H1 (cell line): ENCODE results near the gene ZNF711.

Source experiments
- BCL11A ChIP-seq, 2 experiments: IDR thresholded peaks; one replicate each; pipeline ENCODE4 v1.6.1; 2011; ENCODE audit warnings: low read depth in 2 of 2, low read length in 2 of 2, mild to moderate bottlenecking in 2 of 2
- CREB1 ChIP-seq: IDR thresholded peaks from 2 replicates; pipeline ENCODE4 v1.6.1; 2012; ENCODE audit warnings: inconsistent platforms
- RNF2 ChIP-seq: fragments of 200-900, 300-1000 bp; sonication (generic); IDR thresholded peaks from 2 replicates; pipeline ENCODE4 v1.7.1; 2016; ENCODE audit warnings: borderline replicate concordance, low read depth, mild to moderate bottlenecking, antibody characterized with exemption, low read length; ENCODE audit not compliant: poor library complexity, severe bottlenecking; ENCODE audit errors: missing control alignments
- SIN3A ChIP-seq, 2 experiments: IDR thresholded peaks in 1 of 2; conservative IDR thresholded peaks in 1 of 2; 2 replicates each; pipeline ENCODE4 v1.6.1; 2011 to 2012; ENCODE audit warnings: low read length in 2 of 2, improper control_type of control experiment in 1 of 2, low read depth in 1 of 2, mild to moderate bottlenecking in 1 of 2
- TF ChIP-seq, protein P1 (sequence below), 3 experiments: IDR thresholded peaks; 1 replicate in 2 of 3; 2 replicates in 1 of 3; pipeline versions ENCODE4 v1.5.1 to v1.6.1; 2011; ENCODE audit warnings: low read length in 3 of 3, mild to moderate bottlenecking in 3 of 3, inconsistent platforms in 2 of 3, low read depth in 1 of 3, moderate library complexity in 1 of 3; ENCODE audit not compliant: insufficient read depth in 1 of 3; ENCODE audit errors: control extremely low read depth in 1 of 3

DNA sequence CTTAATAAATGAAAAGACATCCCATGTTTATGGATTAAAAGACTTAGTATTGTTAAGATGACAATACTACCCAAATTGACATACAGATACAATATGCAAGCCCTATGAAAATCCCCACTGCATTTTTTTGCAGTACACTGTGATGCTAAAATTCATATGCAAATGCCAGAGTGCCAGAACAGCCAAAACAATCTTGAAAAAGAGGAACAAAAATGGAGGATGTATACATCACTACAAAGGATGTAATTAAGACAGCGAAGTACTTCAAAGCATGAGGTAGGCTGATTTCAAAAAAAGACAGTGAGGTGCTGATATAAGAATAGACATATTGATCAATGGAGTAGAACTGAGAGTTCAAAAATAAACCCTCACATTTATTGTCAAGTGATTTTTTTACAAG is 47.5 kb upstream of the ZNF711 start:
- no peak for TF ChIP-seq RNF2
- no peak for TF ChIP-seq CREB1
- no peak for TF ChIP-seq BCL11A (IDR thresholded peaks at IDR 0.05; ENCODE audit: low read depth in 2 of 2, low read length in 2 of 2)
- no peak for TF ChIP-seq SIN3A (conservative IDR thresholded peaks at IDR 0.05 in 1 of 2, IDR thresholded peaks at IDR 0.05 in 1 of 2; ENCODE audit: low read depth in 1 of 2, low read length in 2 of 2)
- TF ChIP-seq, protein P1, sequence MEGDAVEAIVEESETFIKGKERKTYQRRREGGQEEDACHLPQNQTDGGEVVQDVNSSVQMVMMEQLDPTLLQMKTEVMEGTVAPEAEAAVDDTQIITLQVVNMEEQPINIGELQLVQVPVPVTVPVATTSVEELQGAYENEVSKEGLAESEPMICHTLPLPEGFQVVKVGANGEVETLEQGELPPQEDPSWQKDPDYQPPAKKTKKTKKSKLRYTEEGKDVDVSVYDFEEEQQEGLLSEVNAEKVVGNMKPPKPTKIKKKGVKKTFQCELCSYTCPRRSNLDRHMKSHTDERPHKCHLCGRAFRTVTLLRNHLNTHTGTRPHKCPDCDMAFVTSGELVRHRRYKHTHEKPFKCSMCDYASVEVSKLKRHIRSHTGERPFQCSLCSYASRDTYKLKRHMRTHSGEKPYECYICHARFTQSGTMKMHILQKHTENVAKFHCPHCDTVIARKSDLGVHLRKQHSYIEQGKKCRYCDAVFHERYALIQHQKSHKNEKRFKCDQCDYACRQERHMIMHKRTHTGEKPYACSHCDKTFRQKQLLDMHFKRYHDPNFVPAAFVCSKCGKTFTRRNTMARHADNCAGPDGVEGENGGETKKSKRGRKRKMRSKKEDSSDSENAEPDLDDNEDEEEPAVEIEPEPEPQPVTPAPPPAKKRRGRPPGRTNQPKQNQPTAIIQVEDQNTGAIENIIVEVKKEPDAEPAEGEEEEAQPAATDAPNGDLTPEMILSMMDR (IDR thresholded peaks at IDR 0.05; ENCODE audit: control extremely low read depth in 1 of 3, insufficient read depth in 1 of 3, low read depth in 1 of 3, low read length in 3 of 3) = no peak
